ENCODE data around the gene SOWAHA.
"Not testable (repeated sequence)": the region's sequence is repeated elsewhere in the genome, so short reads cannot be mapped to it uniquely, and the experiment has no call there.

The SOWAHA gene

DNA sequence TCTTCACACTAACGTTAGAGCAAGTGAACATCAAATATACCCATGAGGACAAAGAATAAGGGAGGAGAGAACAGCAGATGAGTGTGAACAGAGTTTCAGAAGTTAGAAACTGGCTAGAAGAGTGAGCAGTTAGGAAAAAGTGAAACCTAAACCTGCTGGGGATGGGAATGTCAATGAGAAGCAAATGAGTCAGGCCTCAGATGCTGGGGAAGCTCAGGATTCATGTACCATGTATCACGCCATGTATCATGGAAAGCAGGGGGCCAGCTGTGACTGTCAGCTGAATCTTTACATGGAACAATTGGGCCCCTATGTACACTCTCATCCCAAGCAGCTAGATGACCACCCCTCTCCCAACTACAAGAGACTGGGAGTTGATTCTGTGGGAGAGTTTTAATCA, 37.0 kb downstream of the SOWAHA start:
- TF ChIP-seq POLR2A (IDR thresholded peaks at IDR 0.05; ENCODE audit: extremely low read depth, insufficient read length) (no peak), MYC (IDR thresholded peaks at IDR 0.05; ENCODE audit: low read depth, low read length) (no peak), MAX (IDR thresholded peaks at IDR 0.05; ENCODE audit: low read depth, low read length) (no peak)
- TF ChIP-seq, protein P1, sequence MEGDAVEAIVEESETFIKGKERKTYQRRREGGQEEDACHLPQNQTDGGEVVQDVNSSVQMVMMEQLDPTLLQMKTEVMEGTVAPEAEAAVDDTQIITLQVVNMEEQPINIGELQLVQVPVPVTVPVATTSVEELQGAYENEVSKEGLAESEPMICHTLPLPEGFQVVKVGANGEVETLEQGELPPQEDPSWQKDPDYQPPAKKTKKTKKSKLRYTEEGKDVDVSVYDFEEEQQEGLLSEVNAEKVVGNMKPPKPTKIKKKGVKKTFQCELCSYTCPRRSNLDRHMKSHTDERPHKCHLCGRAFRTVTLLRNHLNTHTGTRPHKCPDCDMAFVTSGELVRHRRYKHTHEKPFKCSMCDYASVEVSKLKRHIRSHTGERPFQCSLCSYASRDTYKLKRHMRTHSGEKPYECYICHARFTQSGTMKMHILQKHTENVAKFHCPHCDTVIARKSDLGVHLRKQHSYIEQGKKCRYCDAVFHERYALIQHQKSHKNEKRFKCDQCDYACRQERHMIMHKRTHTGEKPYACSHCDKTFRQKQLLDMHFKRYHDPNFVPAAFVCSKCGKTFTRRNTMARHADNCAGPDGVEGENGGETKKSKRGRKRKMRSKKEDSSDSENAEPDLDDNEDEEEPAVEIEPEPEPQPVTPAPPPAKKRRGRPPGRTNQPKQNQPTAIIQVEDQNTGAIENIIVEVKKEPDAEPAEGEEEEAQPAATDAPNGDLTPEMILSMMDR (IDR thresholded peaks at IDR 0.05; ENCODE audit: low read depth, low read length): no peak
- H3K4me3 ChIP-seq (ENCODE audit: low read depth, low read length): no peak overlapping the region
- no peak for DNase-seq (ENCODE audit: low read depth)

DNA sequence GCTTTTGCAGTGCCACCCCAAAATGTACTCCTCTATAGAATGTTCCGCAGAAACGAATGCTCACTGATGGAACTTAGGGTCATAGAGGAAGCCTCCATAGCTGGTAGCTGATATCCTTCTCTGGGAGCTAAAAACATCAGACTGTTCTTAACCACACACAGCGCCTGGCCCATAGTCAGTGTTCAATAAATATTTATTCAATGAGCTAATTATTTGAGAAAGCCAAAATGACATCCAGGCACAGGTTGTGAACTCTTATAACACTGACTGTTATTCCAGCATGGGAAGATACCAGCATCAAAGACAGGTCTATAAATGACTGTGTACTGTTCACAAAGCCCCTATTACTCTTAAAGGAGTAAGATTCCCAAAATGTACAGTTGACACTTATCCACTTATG, 40.2 kb downstream of the SOWAHA start:
- TF ChIP-seq POLR2A (IDR thresholded peaks at IDR 0.05; ENCODE audit: extremely low read depth, insufficient read length) (no peak), MAX (IDR thresholded peaks at IDR 0.05; ENCODE audit: low read depth, low read length) (no peak), MYC (IDR thresholded peaks at IDR 0.05; ENCODE audit: low read depth, low read length) (no peak)
- TF ChIP-seq, protein P1 (IDR thresholded peaks at IDR 0.05; ENCODE audit: low read depth, low read length): no peak
- no peak overlapping the region for H3K4me3 ChIP-seq (ENCODE audit: low read depth, low read length)
- no peak for DNase-seq (ENCODE audit: low read depth)

- peak; percentile 25 for DNase-seq (ENCODE audit: low read depth)
- no peak for TF ChIP-seq MAX (IDR thresholded peaks at IDR 0.05; ENCODE audit: low read depth, low read length)
- no peak for TF ChIP-seq MYC (IDR thresholded peaks at IDR 0.05; ENCODE audit: low read depth, low read length)
- TF ChIP-seq, protein P1 (IDR thresholded peaks at IDR 0.05; ENCODE audit: low read depth, low read length): no peak
- TF ChIP-seq POLR2A (IDR thresholded peaks at IDR 0.05; ENCODE audit: extremely low read depth, insufficient read length): no peak
- H3K4me3 ChIP-seq (ENCODE audit: low read depth, low read length): no peak overlapping the region
Observed at GRCh38 chr5:132853790-132854189, 40.7 kb downstream of the SOWAHA start.

DNA sequence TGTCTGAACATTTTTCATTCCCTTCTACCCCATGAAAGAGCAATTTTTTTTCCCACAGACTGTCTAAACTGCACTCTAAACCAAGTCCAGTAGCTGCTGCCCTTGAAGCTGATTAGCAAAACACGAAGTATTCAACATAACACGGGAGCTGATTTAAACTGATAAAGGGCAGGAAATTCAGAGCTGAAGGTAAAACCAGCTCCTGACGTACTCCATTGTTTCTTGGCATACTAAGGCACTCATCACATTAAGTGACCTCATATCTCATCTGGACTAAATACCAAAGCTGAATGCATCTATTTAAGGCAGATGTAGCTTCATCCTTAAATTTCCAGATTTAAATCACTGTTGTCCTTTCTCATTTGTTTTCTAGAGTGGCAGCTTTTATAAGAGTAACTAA, 41.2 kb downstream of the SOWAHA start:
- no peak for DNase-seq (ENCODE audit: low read depth)
- no peak overlapping the region for H3K4me3 ChIP-seq (ENCODE audit: low read depth, low read length)
- TF ChIP-seq POLR2A (IDR thresholded peaks at IDR 0.05; ENCODE audit: extremely low read depth, insufficient read length) (no peak), MYC (IDR thresholded peaks at IDR 0.05; ENCODE audit: low read depth, low read length) (no peak), MAX (IDR thresholded peaks at IDR 0.05; ENCODE audit: low read depth, low read length) (no peak)
- TF ChIP-seq, protein P1 (IDR thresholded peaks at IDR 0.05; ENCODE audit: low read depth, low read length): no peak

DNA sequence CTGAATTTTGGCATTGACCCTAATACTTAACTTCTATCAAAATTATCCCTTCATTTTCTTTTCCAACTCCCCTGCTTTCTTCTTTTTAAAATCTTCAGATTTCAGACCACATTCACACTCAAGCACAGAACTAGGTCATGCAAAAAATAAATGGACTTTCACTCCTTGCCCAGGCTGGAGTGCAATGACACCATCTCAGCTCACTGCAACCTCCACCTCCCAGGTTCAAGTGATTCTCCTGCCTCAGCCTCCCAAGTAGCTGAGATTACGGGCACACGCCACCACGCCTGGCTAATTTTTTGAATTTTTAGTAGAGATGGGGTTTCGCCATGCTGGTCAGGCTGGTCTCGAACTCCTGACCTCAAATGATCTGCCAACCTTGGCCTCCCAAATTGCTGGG, 41.9 kb downstream of the SOWAHA start:
- not testable (repeated sequence) for DNase-seq (ENCODE audit: low read depth)

DNA sequence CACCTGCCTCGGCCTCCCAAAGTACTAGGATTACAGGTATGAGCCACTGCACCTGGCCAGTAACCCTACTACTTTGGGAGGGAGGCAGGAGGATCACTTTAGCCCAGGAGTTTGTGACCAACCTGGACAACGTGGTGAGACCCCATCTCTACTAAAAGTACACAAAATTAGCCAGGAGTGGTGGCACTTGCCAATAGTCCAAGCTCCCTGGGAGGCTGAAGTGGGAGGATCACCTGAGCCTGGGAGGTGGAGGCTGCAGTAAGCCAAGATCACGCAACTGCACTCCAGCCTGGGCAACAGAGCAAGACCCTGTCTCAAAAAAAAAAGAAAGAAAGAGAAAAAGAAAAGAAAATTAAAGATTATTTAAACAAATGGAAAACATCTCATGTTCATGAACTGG, 42.9 kb downstream of the SOWAHA start:
- no peak overlapping the region for H3K4me3 ChIP-seq (ENCODE audit: low read depth, low read length)
- TF ChIP-seq, protein P1 (IDR thresholded peaks at IDR 0.05; ENCODE audit: low read depth, low read length): no peak
- no peak for TF ChIP-seq POLR2A (IDR thresholded peaks at IDR 0.05; ENCODE audit: extremely low read depth, insufficient read length)
- TF ChIP-seq MAX (IDR thresholded peaks at IDR 0.05; ENCODE audit: low read depth, low read length): no peak
- TF ChIP-seq MYC (IDR thresholded peaks at IDR 0.05; ENCODE audit: low read depth, low read length): no peak

More for the DNA sequence above, 41.9 kb downstream of the SOWAHA start:
- not testable (repeated sequence) for H3K4me3 ChIP-seq (ENCODE audit: low read depth, low read length)

More for the DNA sequence above, 42.9 kb downstream of the SOWAHA start:
- DNase-seq (ENCODE audit: low read depth): no peak

Data from NB4 (cell line).